Measurements from ENCODE around the gene ANTKMT. TPM values are rescaled to one million over a fixed set of nuclear protein-coding genes. Genes with fewer than 3 reads are reported as not detected.

Gene ANTKMT
- total and polyA plus RNA-seq, 7 donors, result 18.6 to 53.1 (median 35.5) TPM

DNA sequence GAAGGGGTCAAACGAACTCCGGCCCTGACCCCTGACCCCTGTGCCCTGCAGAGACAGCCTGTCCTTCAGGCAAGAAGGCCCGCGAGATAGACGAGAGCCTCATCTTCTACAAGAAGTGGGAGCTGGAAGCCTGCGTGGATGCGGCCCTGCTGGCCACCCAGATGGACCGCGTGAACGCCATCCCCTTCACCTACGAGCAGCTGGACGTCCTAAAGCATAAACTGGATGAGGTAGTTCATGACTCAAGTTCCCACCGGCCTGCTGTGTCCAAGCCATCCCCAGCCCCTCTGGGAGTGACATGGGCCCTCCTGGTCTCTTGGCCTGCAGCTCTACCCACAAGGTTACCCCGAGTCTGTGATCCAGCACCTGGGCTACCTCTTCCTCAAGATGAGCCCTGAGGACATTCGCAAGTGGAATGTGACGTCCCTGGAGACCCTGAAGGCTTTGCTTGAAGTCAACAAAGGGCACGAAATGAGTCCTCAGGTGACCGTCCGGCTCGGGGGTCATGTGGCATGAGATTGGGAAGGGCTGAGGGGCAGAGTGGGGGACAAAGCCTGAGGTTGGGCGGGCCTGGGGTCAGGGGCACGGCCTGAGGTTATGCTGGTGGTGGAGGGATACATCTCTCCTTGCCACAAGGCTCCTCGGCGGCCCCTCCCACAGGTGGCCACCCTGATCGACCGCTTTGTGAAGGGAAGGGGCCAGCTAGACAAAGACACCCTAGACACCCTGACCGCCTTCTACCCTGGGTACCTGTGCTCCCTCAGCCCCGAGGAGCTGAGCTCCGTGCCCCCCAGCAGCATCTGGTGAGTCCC, 45.3 kb downstream of the ANTKMT start:
- WGBS, 2 donors, result 75 to 90% methylated on average over 29 of the region's 29 CpGs
- no peak overlapping the region for H3K27ac ChIP-seq
- H3K9me3 ChIP-seq, result no peaks in the 10 kb centered on the region
- peaks cover 0 to 28% (median 0%) of the 10 kb centered on the region in 3 donors for H3K27me3 ChIP-seq
- H3K4me1 ChIP-seq, result no peaks in the 10 kb centered on the region
- H3K4me3 ChIP-seq, result no peak overlapping the region
- no peak for DNase-seq
- H3K36me3 ChIP-seq, result no peaks in the 10 kb centered on the region
- intact Hi-C loops (cut with DNase I), result no loop called here
- TF ChIP-seq EP300 (IDR thresholded peaks at IDR 0.05), result no peak
- TF ChIP-seq CTCF (IDR thresholded peaks at IDR 0.05), result no peak

GRCh38 chr16:766820-767640, 46.1 kb downstream of the ANTKMT start:
- Histone ChIP-seq H3K4me3 (no peak overlapping the region), H3K27ac (no peak overlapping the region), H3K9me3 (no peaks in the 10 kb centered on the region), H3K27me3 (peaks cover 0 to 23% (median 0%) of the 10 kb centered on the region in 3 donors), H3K36me3 (no peaks in the 10 kb centered on the region), H3K4me1 (no peaks in the 10 kb centered on the region)
- no peak for DNase-seq
- TF ChIP-seq EP300 (IDR thresholded peaks at IDR 0.05) (no peak), CTCF (IDR thresholded peaks at IDR 0.05) (no peak), POLR2AphosphoS5 (IDR thresholded peaks at IDR 0.05) (no peak), POLR2A (IDR thresholded peaks at IDR 0.05) (no peak)
- 62 to 67% methylated on average over 38 of the region's 48 CpGs for WGBS, 2 donors
- intact Hi-C loops (cut with DNase I), result no loop called here

DNA sequence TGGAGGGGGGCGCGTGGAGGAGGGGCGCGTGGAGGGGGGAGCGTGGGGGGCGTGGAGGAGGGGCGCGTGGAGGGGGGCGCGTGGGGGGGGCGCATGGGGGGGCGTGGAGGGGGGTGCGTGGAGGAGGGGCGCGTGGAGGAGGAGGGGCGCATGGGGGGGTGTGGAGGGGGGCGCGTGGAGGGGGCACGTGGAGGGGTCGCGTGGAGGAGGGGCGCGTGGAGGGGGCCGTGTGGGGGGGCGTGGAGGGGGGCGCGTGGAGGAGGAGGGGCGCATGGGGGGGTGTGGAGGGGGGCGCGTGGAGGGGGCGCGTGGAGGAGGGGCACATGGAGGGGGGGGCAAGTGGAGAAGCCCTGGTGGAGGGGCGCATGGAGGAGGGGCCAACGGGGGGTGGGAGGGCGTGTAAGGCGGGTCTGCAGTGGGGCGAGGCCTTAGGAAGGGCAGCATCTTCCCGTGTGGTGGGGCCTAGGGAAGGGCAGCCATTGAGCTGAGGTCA, 46.8 kb downstream of the ANTKMT start:
- Histone ChIP-seq H3K27me3 (peaks cover 0 to 15% (median 0%) of the 10 kb centered on the region in 3 donors), H3K27ac (no peak overlapping the region), H3K36me3 (no peaks in the 10 kb centered on the region), H3K4me1 (no peaks in the 10 kb centered on the region), H3K4me3 (no peak overlapping the region), H3K9me3 (no peaks in the 10 kb centered on the region)
- TF ChIP-seq EP300 (IDR thresholded peaks at IDR 0.05), result no peak
- TF ChIP-seq POLR2A (IDR thresholded peaks at IDR 0.05), result no peak
- no peak for TF ChIP-seq CTCF (IDR thresholded peaks at IDR 0.05)
- no peak for TF ChIP-seq POLR2AphosphoS5 (IDR thresholded peaks at IDR 0.05)
- DNase-seq, result no peak
- WGBS, 2 donors, result 49 to 67% methylated on average over 20 to 27 of the region's 38 CpGs
- intact Hi-C loops (cut with DNase I), result no loop called here

DNA sequence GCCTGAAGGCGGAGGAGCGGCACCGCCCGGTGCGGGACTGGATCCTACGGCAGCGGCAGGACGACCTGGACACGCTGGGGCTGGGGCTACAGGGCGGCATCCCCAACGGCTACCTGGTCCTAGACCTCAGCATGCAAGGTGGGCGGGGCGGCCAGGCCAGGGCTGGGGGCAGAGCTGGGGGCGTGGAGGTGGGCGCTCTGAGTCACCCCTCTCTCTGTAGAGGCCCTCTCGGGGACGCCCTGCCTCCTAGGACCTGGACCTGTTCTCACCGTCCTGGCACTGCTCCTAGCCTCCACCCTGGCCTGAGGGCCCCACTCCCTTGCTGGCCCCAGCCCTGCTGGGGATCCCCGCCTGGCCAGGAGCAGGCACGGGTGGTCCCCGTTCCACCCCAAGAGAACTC, 47.5 kb downstream of the ANTKMT start:
- Histone ChIP-seq H3K27ac (no peak overlapping the region), H3K4me1 (no peaks in the 10 kb centered on the region), H3K36me3 (no peaks in the 10 kb centered on the region), H3K4me3 (no peak overlapping the region), H3K9me3 (no peaks in the 10 kb centered on the region), H3K27me3 (peaks cover 0 to 9% (median 0%) of the 10 kb centered on the region in 3 donors)
- DNase-seq, result no peak
- no peak for TF ChIP-seq POLR2A (IDR thresholded peaks at IDR 0.05)
- TF ChIP-seq POLR2AphosphoS5 (IDR thresholded peaks at IDR 0.05), result no peak
- no peak for TF ChIP-seq CTCF (IDR thresholded peaks at IDR 0.05)
- no peak for TF ChIP-seq EP300 (IDR thresholded peaks at IDR 0.05)
- intact Hi-C loops (cut with DNase I), result no loop called here
- WGBS, 2 donors, result 22 to 73% methylated on average over 21 of the region's 21 CpGs

Data from sigmoid colon (tissue), 7 donors.